ENCODE data around the gene SCTR. TPM values are rescaled to one million over a fixed set of nuclear protein-coding genes. Genes with fewer than 3 reads are reported as not detected.

SCTR gene
- total RNA-seq, 1 donor from 2014 or later: not detected

GRCh38 chr2:119428488-119429224, 95.6 kb downstream of the SCTR start:
- no peak overlapping the region for H3K27ac Mint-ChIP-seq
- no peak overlapping the region for H3K4me2 ChIP-seq
- peaks cover 27% of the 10 kb centered on the region for H3K27me3 ChIP-seq
- H3K9me3 Mint-ChIP-seq: peaks cover 4% of the 10 kb centered on the region
- no peaks in the 10 kb centered on the region for H3K36me3 Mint-ChIP-seq
- no peak for TF ChIP-seq CTCF (IDR thresholded peaks at IDR 0.05)
- TF ChIP-seq EZH2phosphoT487 (IDR thresholded peaks at IDR 0.05): no peak
- no peak for TF ChIP-seq EZH2 (IDR thresholded peaks at IDR 0.05)
- no peaks in the 10 kb centered on the region for H3K9me3 ChIP-seq (ENCODE audit: low read depth)
- no peak overlapping the region for H3K27ac ChIP-seq
- H3K79me2 ChIP-seq (ENCODE audit: low read depth): no peaks in the 10 kb centered on the region
- no peaks in the 10 kb centered on the region for H3K36me3 ChIP-seq
- H2AFZ ChIP-seq (replicated peaks): no peak overlapping the region
- no peak overlapping the region for H3K9ac ChIP-seq
- peaks cover 27% of the 10 kb centered on the region for H3K27me3 Mint-ChIP-seq (ENCODE audit: insufficient read depth, low read depth)
- no peaks in the 10 kb centered on the region for H4K20me1 ChIP-seq (ENCODE audit: low read depth)
- H3K4me1 Mint-ChIP-seq: peaks cover 49% of the 10 kb centered on the region
- no peak overlapping the region for H3K4me3 Mint-ChIP-seq
- H3F3A ChIP-seq (ENCODE audit: low read depth): peaks cover 34% of the 10 kb centered on the region
- DNase-seq (ENCODE audit: low spot score): no peak
- H3K4me1 ChIP-seq: peaks cover 13% of the 10 kb centered on the region
- no peak overlapping the region for H3K4me3 ChIP-seq

GRCh38 chr2:119427756-119428155, 96.5 kb downstream of the SCTR start:
- Histone ChIP-seq H3K27ac (no peak overlapping the region), H3F3A (ENCODE audit: low read depth) (peaks cover 31% of the 10 kb centered on the region), H3K36me3 (no peaks in the 10 kb centered on the region), H4K20me1 (ENCODE audit: low read depth) (no peaks in the 10 kb centered on the region), H3K9me3 (ENCODE audit: low read depth) (no peaks in the 10 kb centered on the region), H3K27me3 (peaks cover 18% of the 10 kb centered on the region), H3K4me2 (no peak overlapping the region), H3K4me3 (no peak overlapping the region), H3K4me1 (peaks cover 13% of the 10 kb centered on the region), H3K9ac (no peak overlapping the region), H3K79me2 (ENCODE audit: low read depth) (no peaks in the 10 kb centered on the region), H2AFZ (replicated peaks) (no peak overlapping the region)
- Mint-ChIP-seq H3K27ac (peak overlapping the region; percentile 36), H3K36me3 (no peaks in the 10 kb centered on the region), H3K4me3 (no peak overlapping the region), H3K4me1 (peaks cover 51% of the 10 kb centered on the region), H3K9me3 (peaks cover 4% of the 10 kb centered on the region), H3K27me3 (ENCODE audit: insufficient read depth, low read depth) (peaks cover 24% of the 10 kb centered on the region)
- TF ChIP-seq EZH2 (IDR thresholded peaks at IDR 0.05): no peak
- no peak for TF ChIP-seq EZH2phosphoT487 (IDR thresholded peaks at IDR 0.05)
- TF ChIP-seq CTCF (IDR thresholded peaks at IDR 0.05): no peak
- DNase-seq (ENCODE audit: low spot score): no peak

GRCh38 chr2:119426801-119427395, 97.4 kb downstream of the SCTR start:
- no peaks in the 10 kb centered on the region for H3K36me3 ChIP-seq
- no peaks in the 10 kb centered on the region for H3K36me3 Mint-ChIP-seq
- H3K4me3 ChIP-seq: no peak overlapping the region
- peaks cover 5% of the 10 kb centered on the region for H3K4me1 ChIP-seq
- TF ChIP-seq EZH2 (IDR thresholded peaks at IDR 0.05): no peak
- TF ChIP-seq EZH2phosphoT487 (IDR thresholded peaks at IDR 0.05): no peak
- TF ChIP-seq CTCF (IDR thresholded peaks at IDR 0.05): no peak
- no peaks in the 10 kb centered on the region for H3K9me3 ChIP-seq (ENCODE audit: low read depth)
- H3F3A ChIP-seq (ENCODE audit: low read depth): peaks cover 31% of the 10 kb centered on the region
- no peak overlapping the region for H3K27ac ChIP-seq
- no peak overlapping the region for H2AFZ ChIP-seq (replicated peaks)
- H3K27me3 ChIP-seq: peaks cover 9% of the 10 kb centered on the region
- no peaks in the 10 kb centered on the region for H3K79me2 ChIP-seq (ENCODE audit: low read depth)
- no peak overlapping the region for H3K9ac ChIP-seq
- H3K27ac Mint-ChIP-seq: no peak overlapping the region
- peaks cover 7% of the 10 kb centered on the region for H3K9me3 Mint-ChIP-seq
- H4K20me1 ChIP-seq (ENCODE audit: low read depth): no peaks in the 10 kb centered on the region
- H3K4me1 Mint-ChIP-seq: peaks cover 48% of the 10 kb centered on the region
- no peak for DNase-seq (ENCODE audit: low spot score)
- no peak overlapping the region for H3K4me3 Mint-ChIP-seq
- no peak overlapping the region for H3K4me2 ChIP-seq
- H3K27me3 Mint-ChIP-seq (ENCODE audit: insufficient read depth, low read depth): peaks cover 21% of the 10 kb centered on the region
